BLaER1 (cell line): ENCODE measurements around the gene MMP28.
A peak's percentile ranks its signal among the peaks of the same experiment; 100 is the strongest.

Source experiments
- H3K27ac ChIP-seq: shearing (Covaris generic); formaldehyde crosslinking; 2 replicates; pipeline ENCODE4 v1.8.1; 2022
- H3K27me3 ChIP-seq: shearing (Covaris generic); formaldehyde crosslinking; 2 replicates; pipeline ENCODE4 v1.8.1; 2022
- H3K36me3 ChIP-seq: shearing (Covaris generic); formaldehyde crosslinking; 2 replicates; pipeline ENCODE4 v1.8.1; 2022
- H3K4me1 ChIP-seq: shearing (Covaris generic); formaldehyde crosslinking; 2 replicates; pipeline ENCODE4 v1.8.1; 2022
- H3K4me2 ChIP-seq: shearing (Covaris generic); formaldehyde crosslinking; 2 replicates; pipeline ENCODE4 v1.8.1; 2022
- H3K4me3 ChIP-seq: shearing (Covaris generic); formaldehyde crosslinking; 2 replicates; pipeline ENCODE4 v1.8.1; 2022
- H3K9ac ChIP-seq: shearing (Covaris generic); formaldehyde crosslinking; 2 replicates; pipeline ENCODE4 v1.8.1; 2022
- H3K9me3 ChIP-seq: shearing (Covaris generic); formaldehyde crosslinking; 2 replicates; pipeline ENCODE4 v1.8.1; 2022
- H4K20me1 ChIP-seq: shearing (Covaris generic); formaldehyde crosslinking; 2 replicates; pipeline ENCODE4 v1.8.1; 2022
- Cebpa-rat ChIP-seq: shearing (Covaris generic); IDR thresholded peaks from 2 replicates; pipeline ENCODE4 v1.8.1; 2022

The MMP28 gene

GRCh38 chr17:35773129-35773528 lies 22.3 kb downstream of the MMP28 start:
- no peaks in the 10 kb centered on the region for H3K36me3 ChIP-seq
- H3K9ac ChIP-seq, result peak overlapping the region; percentile 71
- peaks cover 43% of the 10 kb centered on the region for H3K4me1 ChIP-seq
- H3K27ac ChIP-seq, result peak overlapping the region; percentile 86
- TF ChIP-seq Cebpa-rat, result no peak
- peak overlapping the region; percentile 85 for H3K4me2 ChIP-seq
- H3K27me3 ChIP-seq, result no peaks in the 10 kb centered on the region
- H3K9me3 ChIP-seq, result no peaks in the 10 kb centered on the region
- H4K20me1 ChIP-seq, result no peaks in the 10 kb centered on the region
- H3K4me3 ChIP-seq, result peak overlapping the region; percentile 32; the same call in 1 of the 2 replicates

- Histone ChIP-seq H3K9me3 (no peaks in the 10 kb centered on the region), H3K9ac (no peak overlapping the region), H3K4me2 (no peak overlapping the region), H3K36me3 (no peaks in the 10 kb centered on the region), H3K27ac (no peak overlapping the region), H4K20me1 (no peaks in the 10 kb centered on the region), H3K27me3 (no peaks in the 10 kb centered on the region), H3K4me3 (no peak overlapping the region), H3K4me1 (peaks cover 53% of the 10 kb centered on the region)
- TF ChIP-seq Cebpa-rat, result no peak
These were observed 25.4 kb downstream of the MMP28 start for GRCh38 chr17:35769895-35770486.

GRCh38 chr17:35768797-35769196 lies 26.6 kb downstream of the MMP28 start:
- H3K4me2 ChIP-seq, result no peak overlapping the region
- no peaks in the 10 kb centered on the region for H3K9me3 ChIP-seq
- no peak overlapping the region for H3K4me3 ChIP-seq
- TF ChIP-seq Cebpa-rat, result no peak
- no peaks in the 10 kb centered on the region for H3K36me3 ChIP-seq
- H4K20me1 ChIP-seq, result no peaks in the 10 kb centered on the region
- H3K9ac ChIP-seq, result no peak overlapping the region
- no peak overlapping the region for H3K27ac ChIP-seq
- H3K27me3 ChIP-seq, result no peaks in the 10 kb centered on the region
- H3K4me1 ChIP-seq, result peaks cover 47% of the 10 kb centered on the region

- H3K9me3 ChIP-seq, result no peaks in the 10 kb centered on the region
- no peak overlapping the region for H3K4me3 ChIP-seq
- no peaks in the 10 kb centered on the region for H3K36me3 ChIP-seq
- H4K20me1 ChIP-seq, result no peaks in the 10 kb centered on the region
- H3K27ac ChIP-seq, result no peak overlapping the region
- no peak overlapping the region for H3K4me2 ChIP-seq
- H3K4me1 ChIP-seq, result peaks cover 32% of the 10 kb centered on the region
- no peak overlapping the region for H3K9ac ChIP-seq
- no peaks in the 10 kb centered on the region for H3K27me3 ChIP-seq
- no peak for TF ChIP-seq Cebpa-rat
These were observed 28.4 kb downstream of the MMP28 start for GRCh38 chr17:35766903-35767510.

- no peaks in the 10 kb centered on the region for H3K9me3 ChIP-seq
- H3K4me3 ChIP-seq, result no peak overlapping the region
- no peaks in the 10 kb centered on the region for H4K20me1 ChIP-seq
- 0 out of 2 replicates have a peak overlapping the region, but pooled peaks have one; percentile 38 for H3K27ac ChIP-seq
- H3K4me1 ChIP-seq, result peaks cover 28% of the 10 kb centered on the region
- no peak for TF ChIP-seq Cebpa-rat
- no peaks in the 10 kb centered on the region for H3K27me3 ChIP-seq
- peak overlapping the region; percentile 90; the same call in 1 of the 2 replicates for H3K4me2 ChIP-seq
- no peaks in the 10 kb centered on the region for H3K36me3 ChIP-seq
- no peak overlapping the region for H3K9ac ChIP-seq
These were observed 29.0 kb downstream of the MMP28 start for GRCh38 chr17:35766489-35766877.

- H3K4me3 ChIP-seq, result no peak overlapping the region
- H3K36me3 ChIP-seq, result no peaks in the 10 kb centered on the region
- H3K4me2 ChIP-seq, result peak overlapping the region; percentile 90
- H4K20me1 ChIP-seq, result no peaks in the 10 kb centered on the region
- H3K9ac ChIP-seq, result 0 out of 2 replicates have a peak overlapping the region, but pooled peaks have one; percentile 27
- peaks cover 28% of the 10 kb centered on the region for H3K4me1 ChIP-seq
- no peaks in the 10 kb centered on the region for H3K9me3 ChIP-seq
- TF ChIP-seq Cebpa-rat, result no peak
- 0 out of 2 replicates have a peak overlapping the region, but pooled peaks have one; percentile 38 for H3K27ac ChIP-seq
- H3K27me3 ChIP-seq, result no peaks in the 10 kb centered on the region
These were observed 29.5 kb downstream of the MMP28 start for GRCh38 chr17:35765756-35766488.

- Histone ChIP-seq H3K27me3 (no peaks in the 10 kb centered on the region), H3K9ac (peak overlapping the region; percentile 75), H3K4me3 (peak overlapping the region; percentile 73), H3K27ac (peak overlapping the region; percentile 74; the same call in 1 of the 2 replicates), H3K4me2 (peak overlapping the region; percentile 90), H3K36me3 (no peaks in the 10 kb centered on the region), H3K9me3 (no peaks in the 10 kb centered on the region), H4K20me1 (no peaks in the 10 kb centered on the region), H3K4me1 (peaks cover 28% of the 10 kb centered on the region)
- no peak for TF ChIP-seq Cebpa-rat
These were observed 30.2 kb downstream of the MMP28 start for GRCh38 chr17:35765086-35765710.

- Histone ChIP-seq H3K9ac (peak overlapping the region; percentile 75), H3K9me3 (no peaks in the 10 kb centered on the region), H3K4me1 (peaks cover 28% of the 10 kb centered on the region), H3K4me3 (peak overlapping the region; percentile 73), H3K27me3 (no peaks in the 10 kb centered on the region), H3K27ac (peak overlapping the region; percentile 74), H4K20me1 (no peaks in the 10 kb centered on the region), H3K36me3 (no peaks in the 10 kb centered on the region), H3K4me2 (peak overlapping the region; percentile 90)
- TF ChIP-seq Cebpa-rat, result no peak
These were observed 31.1 kb downstream of the MMP28 start for GRCh38 chr17:35764123-35764991.

- peak overlapping the region; percentile 73 for H3K4me3 ChIP-seq
- H3K4me2 ChIP-seq, result peak overlapping the region; percentile 90
- peak overlapping the region; percentile 74 for H3K27ac ChIP-seq
- peaks cover 28% of the 10 kb centered on the region for H3K4me1 ChIP-seq
- no peak for TF ChIP-seq Cebpa-rat
- no peaks in the 10 kb centered on the region for H4K20me1 ChIP-seq
- no peaks in the 10 kb centered on the region for H3K9me3 ChIP-seq
- H3K9ac ChIP-seq, result peak overlapping the region; percentile 75; the same call in 1 of the 2 replicates
- no peaks in the 10 kb centered on the region for H3K36me3 ChIP-seq
- H3K27me3 ChIP-seq, result no peaks in the 10 kb centered on the region
These were observed 31.7 kb downstream of the MMP28 start for GRCh38 chr17:35763767-35764122.
